HTERT RPE-1 (cell line): Measurements from ENCODE around the gene TMEM38A.

Experiments
- in situ Hi-C: fragments of 300-500 bp; cut with MboI; formaldehyde crosslinking; loops from 4 replicates; pipeline ENCODE4 v1.14.3; 2020; ENCODE audit warnings: low sequenced_read_pairs

TMEM38A gene

DNA sequence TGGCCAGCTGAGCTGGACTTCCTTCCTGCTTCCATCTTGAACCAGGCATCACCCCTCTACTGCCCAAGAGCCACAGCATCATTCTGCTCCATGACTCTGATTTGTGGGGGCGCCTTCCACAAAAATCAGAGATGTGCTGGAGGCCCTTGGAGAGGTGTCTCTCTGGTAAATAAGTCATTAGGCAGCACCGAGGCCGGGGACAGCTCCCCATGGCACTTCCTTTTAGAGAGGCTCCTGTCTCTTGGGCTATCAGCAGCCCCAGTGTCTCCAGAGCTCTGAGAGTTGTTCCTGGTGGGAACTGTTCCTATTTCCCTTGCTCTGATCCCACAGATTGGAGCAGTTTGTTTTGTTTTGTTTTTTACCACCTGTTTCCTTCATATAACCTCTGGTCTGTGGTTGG is 78.6 kb downstream of the TMEM38A start:
- in situ Hi-C loops: no loop called here
